ENCODE results near the gene RPP40.

RPP40 gene

DNA sequence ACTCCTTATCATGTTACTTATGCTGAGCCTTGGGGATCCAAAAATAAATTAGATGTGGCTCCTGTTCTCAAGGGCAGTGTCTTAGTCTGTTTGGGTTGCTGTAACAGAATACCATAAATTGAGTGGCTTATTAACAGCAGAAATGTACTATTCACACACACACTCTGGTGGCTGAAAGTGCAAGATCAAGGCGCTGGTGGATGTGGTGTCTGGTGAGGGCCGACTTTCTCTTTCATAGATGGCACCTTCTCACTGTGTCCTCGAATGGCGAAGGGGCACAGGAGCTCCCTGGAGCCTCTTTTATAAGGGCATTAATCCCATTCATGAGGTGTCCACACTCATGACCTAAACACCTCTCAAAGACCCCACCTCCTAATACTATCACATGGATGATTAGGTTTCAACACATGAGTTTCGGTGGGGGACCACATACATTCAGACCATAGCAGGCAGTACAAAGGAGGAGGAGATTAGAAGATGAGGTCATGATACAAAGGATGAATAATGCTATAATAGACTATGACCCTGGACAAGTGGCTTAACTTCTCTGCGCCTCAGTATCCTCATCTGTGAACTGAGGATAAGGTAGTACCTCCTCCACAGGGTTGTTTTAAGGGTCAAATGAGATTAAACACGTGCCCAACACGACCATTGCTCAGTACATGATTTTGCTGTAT is 34.1 kb downstream of the RPP40 start:
- no peak for DNase-seq (ENCODE audit: low spot score)

DNA sequence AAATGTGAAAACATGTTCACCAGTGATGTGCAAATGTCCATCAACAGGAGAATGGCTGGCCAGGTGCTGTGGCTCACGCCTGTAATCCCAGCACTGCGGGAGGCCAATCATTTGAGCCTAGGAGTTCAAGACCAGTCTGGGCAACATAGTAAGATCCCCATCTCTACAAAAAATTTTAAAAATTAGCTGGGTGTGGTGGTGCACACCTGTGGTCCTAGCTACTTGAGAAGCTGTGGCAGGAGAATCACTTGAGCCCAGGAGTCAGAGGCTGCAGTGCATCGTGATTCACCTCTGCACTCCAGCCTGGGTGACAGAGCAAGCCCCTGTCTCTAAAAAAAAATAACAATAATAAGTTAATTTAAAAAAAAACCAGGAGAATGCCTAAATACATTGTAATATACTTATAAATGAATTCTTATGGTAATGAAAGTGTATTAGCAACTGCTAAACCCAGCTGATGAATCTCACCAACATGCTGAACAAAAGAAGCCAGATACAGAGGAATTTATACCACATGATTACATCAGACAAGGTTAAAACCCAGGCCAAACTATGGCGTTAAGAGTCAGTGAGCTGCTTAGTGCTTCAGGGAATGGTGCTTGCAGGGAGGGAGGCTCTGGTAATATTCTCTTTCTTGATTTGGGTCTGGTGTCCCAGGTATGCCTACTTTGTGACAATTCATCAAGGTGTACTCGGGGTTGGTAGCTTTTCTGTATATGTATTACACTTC is 36.4 kb downstream of the RPP40 start:
- DNase-seq (ENCODE audit: low spot score), result no peak

DNA sequence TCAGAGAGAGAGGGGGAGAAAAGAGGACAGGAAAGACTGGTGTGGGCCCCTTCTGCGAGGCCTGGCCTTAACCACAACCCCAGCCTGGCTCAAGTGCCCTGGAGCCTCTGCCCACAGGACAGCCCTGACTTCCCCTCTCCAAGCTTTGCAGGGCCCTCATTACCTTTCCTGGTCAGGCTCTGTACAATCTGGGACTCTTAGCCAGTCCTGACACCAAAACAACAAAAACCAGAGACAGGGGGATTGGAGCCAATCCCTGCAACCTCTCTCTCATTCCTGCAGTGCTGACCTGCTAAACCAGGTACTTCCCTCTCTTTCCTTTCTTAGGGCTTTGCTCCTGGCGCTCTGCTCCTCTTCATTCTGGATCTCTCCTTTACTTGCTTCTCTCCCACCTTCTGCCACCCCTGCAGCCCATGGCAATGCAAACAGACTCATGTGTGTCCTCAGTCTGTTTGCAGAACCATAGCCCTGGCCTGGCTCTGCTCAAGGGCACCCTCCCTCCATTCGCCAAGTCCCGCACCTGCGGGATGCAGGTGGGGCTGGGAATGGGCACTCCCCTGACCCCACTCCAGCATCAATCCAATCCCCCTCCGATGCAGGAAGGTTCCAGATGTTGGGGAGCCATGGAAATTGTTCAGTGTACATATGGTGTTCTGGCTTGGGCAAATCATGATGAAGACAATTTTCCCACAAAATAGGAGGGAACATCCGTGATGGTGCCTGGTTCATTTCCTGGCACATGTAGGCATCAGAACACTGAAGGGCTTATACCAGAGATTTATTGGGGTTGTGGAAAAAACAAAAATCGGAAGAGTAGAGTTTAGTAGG is 38.1 kb downstream of the RPP40 start:
- DNase-seq (ENCODE audit: low spot score), result no peak

DNA sequence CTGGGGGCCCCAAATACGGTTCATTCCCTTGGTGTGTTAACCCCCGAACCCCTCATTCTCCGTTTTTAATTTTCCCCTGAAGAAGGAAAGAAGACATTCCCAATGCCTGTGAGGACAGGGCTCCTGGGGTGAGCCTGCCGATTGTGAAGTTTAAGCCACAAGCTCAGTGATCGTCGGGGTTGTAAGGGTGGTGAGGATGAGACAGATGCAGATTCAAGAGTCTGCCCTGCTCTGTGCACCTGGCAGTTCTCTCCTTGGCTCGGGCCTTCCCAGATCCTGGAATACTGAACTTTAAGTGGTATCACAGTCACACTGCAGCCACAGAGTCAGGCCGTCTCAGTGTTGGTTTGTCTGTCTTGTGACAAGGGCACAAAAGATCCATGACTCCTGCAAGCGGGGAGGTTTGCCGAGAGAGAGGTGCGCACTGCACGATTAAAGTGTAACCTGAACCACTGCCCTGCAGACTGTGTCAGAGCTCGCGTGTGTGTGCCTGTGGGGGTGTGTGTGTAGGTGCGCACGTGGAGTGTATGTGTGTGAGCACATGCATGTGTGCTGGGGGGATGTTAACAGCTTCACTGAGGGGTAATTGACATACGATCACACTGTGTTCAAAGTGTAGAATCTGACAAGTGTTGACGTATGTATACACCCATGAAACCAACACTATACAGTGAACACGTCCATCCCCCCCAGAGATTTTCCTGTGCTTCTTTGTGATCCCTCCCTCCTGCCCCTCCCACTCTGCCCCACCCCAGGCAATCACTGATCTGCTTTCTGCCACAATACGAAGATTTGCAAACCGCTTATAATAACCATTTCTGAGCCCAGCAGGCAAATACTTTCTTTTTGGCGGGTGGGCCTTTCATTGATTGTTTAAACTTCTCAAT is 38.9 kb downstream of the RPP40 start:
- DNase-seq (ENCODE audit: low spot score), result no peak

DNA sequence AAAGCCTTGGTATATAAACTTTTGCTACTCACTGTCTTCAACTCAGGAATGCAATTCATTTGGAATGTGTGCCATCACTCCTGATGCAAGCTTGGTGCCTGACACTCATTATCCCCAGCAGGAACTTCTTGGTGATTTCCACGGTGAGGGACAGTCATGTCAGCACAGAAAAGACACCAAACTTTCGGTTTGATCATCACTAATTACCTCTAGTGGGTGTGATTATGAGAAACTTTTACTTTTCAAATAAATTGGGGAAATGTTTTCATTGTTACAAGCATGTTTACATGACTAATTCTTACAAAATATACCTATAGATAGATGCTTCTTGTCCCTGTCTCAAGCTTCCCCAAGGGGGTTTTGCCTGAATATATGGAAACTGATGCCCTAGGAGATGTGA is 40.9 kb downstream of the RPP40 start:
- no peak for DNase-seq (ENCODE audit: low spot score)

DNA sequence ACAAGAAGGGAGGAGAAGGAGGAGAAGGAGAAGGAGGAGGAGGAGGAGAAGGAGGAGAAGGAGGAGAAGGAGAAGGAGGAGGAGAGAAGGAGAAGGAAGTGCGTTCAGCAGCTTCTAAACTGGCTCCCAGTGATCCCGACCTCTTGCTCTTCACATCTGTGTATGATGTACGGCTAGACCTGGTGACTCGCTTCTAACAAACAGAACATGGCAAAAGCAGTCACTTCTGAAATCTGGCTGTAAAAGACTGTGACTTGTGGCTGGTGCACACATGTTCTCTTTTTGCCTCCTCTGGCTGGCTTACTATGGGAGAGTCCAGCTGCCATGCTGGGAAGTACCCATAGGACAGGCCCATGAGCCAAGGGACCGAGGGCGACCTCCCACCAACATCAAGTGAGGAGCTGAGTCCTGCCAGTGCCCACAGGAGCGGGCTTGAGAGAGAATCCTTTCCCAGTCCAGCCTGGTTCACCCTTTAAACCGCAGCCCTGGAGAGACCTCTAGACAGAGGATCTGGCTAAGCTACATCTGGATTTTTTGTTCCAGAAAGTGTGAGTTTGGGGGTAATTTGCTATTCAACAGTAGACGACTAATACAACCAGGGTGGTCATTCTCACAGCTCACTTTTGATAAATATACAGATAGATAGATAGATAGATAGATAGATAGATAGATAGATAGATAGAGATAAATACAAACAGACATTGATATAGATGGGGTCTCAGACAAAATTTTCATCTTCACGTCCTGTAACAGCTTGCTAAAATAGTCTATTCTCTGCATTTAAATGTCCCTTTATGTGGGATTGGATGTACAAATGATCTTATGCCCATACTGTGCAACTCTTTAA is 42.3 kb downstream of the RPP40 start:
- no peak for DNase-seq (ENCODE audit: low spot score)

DNA sequence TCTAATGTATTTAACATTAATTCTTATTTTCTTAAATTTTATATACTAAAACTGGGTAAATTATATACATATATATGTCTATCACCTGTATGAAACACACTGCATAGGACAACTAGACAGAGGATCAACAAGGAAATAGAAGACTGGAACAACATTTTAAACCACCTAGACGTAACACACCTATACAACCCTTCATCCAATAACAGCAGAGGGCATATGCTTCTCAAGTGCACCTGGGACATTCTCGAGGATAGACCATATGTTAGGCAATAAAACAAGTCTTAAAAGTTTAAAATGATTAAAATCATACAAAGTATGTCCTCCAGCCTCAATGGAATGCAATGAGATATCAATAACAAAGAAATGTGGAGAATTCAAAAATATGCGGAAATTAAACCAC is 45.2 kb downstream of the RPP40 start:
- no peak for DNase-seq (ENCODE audit: low spot score)

DNA sequence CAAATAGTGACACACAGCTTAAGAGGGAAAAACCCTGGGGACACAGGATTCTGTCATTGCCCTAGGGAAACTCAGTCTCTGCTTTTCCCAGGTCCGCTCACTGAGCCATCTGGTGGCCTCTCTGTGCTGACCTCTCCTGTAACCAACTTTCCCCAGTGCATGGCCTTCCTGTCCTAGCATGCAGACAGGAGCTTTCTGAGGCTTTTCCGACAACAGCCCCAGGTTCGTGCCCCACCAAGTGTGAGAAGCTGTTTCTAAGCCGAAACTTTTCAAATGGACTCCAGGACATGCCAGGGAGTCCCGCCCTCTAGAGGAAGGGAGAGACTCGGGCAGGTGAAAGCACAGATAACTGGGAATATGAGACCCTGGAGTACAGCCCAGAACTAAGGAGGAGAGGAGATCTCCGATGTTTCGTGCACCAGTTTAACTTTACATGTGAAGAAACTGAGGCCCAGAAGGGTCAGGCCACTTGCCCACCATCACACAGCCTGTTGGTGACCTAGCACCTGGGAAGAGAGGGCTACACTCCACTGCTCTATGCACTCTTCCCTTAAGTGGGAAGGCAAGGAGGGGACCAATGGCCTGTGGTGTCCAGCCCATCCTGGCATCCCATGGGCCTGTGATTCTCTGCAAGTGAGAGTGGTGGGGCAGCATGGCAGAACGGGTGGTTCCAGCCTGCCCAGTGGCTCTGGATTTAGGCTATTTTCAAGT is 46.2 kb downstream of the RPP40 start:
- DNase-seq (ENCODE audit: low spot score), result no peak

DNA sequence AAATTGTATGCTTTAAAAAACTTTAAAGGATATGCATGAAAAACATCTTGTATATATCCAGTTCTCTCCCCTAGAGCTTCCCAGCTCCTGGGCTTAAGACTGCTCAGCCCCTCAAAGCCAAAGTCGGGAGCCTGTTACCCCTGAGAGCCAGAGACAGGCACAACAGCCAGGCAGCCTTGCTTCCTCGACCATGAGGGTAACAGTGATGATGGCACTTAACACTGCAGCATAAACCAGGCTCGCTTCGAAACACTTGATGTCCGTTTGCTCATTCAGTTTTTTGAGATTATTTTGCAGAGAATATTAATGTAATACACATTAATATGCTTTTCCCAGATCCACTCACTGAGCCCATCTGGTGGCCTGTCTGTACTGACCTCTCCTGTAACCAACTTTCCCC is 47.2 kb downstream of the RPP40 start:
- DNase-seq (ENCODE audit: low spot score), result no peak

DNA sequence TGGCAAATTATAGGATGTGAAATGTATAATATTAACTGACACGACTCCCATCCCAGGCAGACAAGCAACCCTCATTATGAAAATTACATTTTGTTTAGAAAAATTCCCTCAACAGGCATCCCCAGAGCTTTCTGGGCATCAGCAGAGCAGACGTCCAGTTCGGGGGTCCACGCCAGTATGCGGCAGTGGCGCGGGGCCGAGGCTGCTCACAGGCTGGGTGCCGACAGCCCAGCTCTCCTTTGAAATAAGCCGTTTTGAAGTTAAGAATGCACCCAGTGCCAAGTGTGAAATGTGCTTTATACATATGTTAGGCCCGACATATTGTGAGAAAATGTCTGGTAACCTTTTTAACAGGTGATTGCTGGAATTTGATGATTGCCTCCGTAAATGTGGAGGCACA is 50.4 kb downstream of the RPP40 start:
- no peak for DNase-seq (ENCODE audit: low spot score)

DNA sequence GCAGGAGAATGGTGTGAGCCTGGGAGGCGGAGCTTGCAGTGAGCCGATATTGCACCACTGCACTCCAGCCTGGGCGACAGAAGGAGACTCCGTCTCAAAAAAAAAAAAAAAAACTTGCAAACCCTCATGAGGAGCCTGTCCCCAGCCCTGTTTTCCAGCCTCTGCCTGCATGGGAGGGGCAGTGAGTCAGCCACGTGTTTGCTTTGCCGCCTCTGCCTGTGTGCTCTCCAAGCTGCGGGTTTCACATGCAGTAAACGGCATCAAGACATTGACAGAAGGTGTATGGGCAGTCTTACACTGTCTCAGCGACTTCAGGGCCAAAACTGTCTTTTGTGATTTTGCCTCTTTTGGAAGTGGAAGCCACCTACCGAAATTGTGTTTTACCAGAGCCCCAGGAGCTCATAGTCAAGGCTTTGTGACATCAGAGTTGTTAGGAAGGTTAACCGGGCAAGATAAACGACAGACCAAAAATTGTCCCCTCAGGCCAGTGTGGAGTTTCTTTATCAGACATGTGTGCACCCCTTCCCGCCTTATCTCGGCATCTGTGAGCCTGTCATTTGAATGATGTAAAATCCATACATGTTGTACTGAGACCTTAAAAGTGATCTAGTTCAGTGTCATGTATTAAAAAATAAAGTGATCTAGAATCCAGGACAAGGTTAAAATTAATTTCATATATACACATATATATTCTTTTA is 52.9 kb downstream of the RPP40 start:
- no peak for DNase-seq (ENCODE audit: low spot score)

DNA sequence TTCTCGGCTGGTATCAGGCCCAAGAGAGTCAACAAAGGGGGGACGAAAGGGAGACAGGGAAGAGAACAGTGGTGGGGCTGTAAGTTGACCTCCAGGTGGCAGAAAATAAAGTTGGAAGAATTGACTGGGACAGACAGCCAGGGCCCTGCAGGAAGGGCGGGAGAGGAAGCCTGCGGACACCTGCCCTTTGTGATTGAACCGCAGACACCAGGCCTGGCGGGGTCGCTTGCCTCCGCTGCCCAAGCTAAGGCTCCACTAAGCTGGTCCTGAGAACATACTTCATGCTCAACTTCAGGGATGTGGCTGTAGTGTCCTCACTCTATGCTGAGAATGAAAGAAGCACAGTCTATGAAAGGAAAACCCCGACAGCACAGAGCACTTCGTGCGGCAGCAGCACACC is 53.8 kb downstream of the RPP40 start:
- DNase-seq (ENCODE audit: low spot score), result no peak

DNA sequence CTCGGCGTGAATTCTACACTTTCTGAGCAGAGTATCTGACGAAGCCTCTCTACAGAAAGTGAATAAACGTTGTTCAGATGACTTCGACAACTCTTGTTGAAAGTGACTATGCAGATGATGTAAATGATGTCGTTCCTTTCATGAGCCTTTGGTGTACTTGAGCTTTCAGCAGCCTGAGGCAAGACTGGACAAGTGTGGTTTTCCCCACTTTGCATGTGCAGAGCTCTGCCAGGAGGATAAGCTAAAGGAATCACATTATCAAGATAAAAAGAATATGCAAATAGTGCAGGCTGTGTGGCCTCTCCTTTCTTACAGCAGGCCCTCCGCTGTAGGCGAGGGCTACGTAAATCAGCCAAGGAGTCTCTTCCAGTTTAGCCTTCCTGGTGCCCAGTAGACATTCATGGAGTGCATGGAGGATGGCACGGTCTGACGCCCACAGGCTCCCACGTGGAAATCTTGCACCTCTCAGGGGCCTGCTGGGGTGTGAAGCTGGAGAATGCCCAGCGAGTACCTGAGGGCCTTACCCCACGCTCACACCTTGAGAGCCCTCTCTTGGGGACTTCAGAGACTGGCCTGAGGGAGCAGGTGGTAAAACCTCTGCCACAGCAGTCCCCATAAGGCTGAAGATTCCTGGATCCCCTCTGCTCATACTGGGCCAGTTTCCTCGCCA is 54.9 kb downstream of the RPP40 start:
- no peak for DNase-seq (ENCODE audit: low spot score)

DNA sequence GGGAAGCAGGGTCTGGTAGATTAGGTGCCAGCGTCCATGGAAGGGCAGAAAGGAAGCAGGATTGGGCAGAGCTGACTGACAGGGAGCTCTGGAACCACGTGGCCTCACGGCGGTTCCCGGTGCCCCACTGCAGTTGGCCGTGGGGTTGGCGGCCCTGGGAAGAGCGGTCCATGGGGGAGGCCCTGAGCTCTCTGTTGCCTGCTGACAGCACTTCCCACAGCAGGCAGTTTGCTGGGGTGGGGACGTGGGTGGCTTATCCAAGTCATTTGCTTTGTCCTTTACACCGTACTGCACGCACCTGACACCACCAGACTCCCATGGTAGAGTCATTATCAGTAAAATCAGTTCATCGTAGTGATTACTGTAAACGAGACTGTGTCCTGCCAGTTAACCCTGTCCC is 56.1 kb downstream of the RPP40 start:
- no peak for DNase-seq (ENCODE audit: low spot score)

DNA sequence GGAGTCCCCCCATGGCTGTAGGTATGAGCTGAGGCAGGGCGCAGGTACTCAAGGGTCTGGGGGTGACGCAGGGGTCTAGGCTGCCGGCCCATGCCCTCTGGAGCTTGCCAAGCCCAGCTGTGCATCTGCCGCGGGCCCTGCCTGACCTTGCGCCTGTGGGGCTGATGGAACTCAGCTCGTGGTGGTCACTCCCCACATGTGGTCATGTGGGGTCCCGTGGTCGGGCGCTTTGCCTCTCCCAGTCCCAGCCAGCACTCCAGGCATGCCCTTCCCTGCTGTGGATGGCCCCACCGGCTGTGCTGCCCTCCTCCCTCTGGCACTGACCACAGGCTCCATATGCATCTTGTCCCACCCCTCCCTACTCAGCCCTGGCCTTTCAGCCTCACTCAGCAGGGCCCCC is 57.3 kb downstream of the RPP40 start:
- DNase-seq (ENCODE audit: low spot score), result no peak
